HepG2 (cell line): ENCODE results near the gene DIMT1. TPM values are rescaled to one million over a fixed set of nuclear protein-coding genes. Genes with fewer than 3 reads are reported as not detected.

ENCODE experiments used
- ATAC-seq: fragments of 200-7000 bp; cut with Tn5 transposase; 3 replicates; pipeline ENCODE4 v1.9.1; 2020; ENCODE audit warnings: mild to moderate bottlenecking, moderate library complexity
- BruUV-seq: library from RNA; stranded (reverse); fragments of 400-500 nt; replicated peaks from 2 replicates; lab custom pipeline; 2021; lab: Mats Ljungman, UMichigan
- CTCF ChIA-PET: fragments of 300-600 bp; formaldehyde crosslinking; extraction: SDS; loops from one replicate; lab custom pipeline; 2021; ENCODE audit warnings: low total read pairs, inconsistent platforms, low intra/inter-chr PET ratio; lab: Yijun Ruan, JAX
- POLR2A ChIA-PET: fragments of 350-600 bp; sonication (Branson Sonifier 250); formaldehyde crosslinking; loops from one replicate; lab custom pipeline; 2020; ENCODE audit warnings: antibody characterized with exemption, inconsistent platforms; lab: Yijun Ruan, JAX
- DNase-seq: peaks from one replicate; pipeline ENCODE4 v3.0.0-alpha.2; 2015; ENCODE audit warnings: low spot score
- FAIRE-seq: peaks from 3 replicates; lab custom pipeline; 2011; peaks lifted over from hg19 to GRCh38; lab: Jason Lieb, UNC
- H2AFZ ChIP-seq: one replicate; pipeline ENCODE4 v1.6.1; 2011; ENCODE audit warnings: low read length, inconsistent platforms
- H3K27ac ChIP-seq: fragments of 300-600 bp; 3 replicates; pipeline ENCODE4 v1.8.0; 2011; ENCODE audit warnings: mixed run types, mild to moderate bottlenecking, mixed read lengths, low read length, inconsistent platforms; ENCODE audit not compliant: insufficient read depth; ENCODE audit errors: extremely low read length
- H3K27me3 ChIP-seq, 2 experiments: fragments of 200-600 bp in 1 of 2; 2 replicates in 1 of 2; 3 replicates in 1 of 2; pipeline versions ENCODE4 v1.6.0 to v1.8.0; 2011; ENCODE audit warnings: low read length in 2 of 2, mild to moderate bottlenecking in 2 of 2, moderate library complexity in 2 of 2, inconsistent platforms in 1 of 2; ENCODE audit not compliant: insufficient read depth in 2 of 2, control insufficient read depth in 1 of 2
- H3K36me3 ChIP-seq, 2 experiments: fragments of 200-600 bp in 1 of 2; replicated peaks in 1 of 2; 2 replicates in 1 of 2; 3 replicates in 1 of 2; pipeline versions ENCODE4 v1.5.1 to v1.8.0; 2011; ENCODE audit warnings: low read length in 2 of 2, inconsistent platforms in 1 of 2; ENCODE audit not compliant: insufficient read depth in 2 of 2, control insufficient read depth in 1 of 2
- H3K4me1 ChIP-seq: 2 replicates; pipeline ENCODE4 v1.5.1; 2012; ENCODE audit warnings: low read length, inconsistent platforms; ENCODE audit not compliant: insufficient read depth
- H3K4me2 ChIP-seq: 2 replicates; pipeline ENCODE4 v1.6.0; 2011; ENCODE audit warnings: low read depth, low read length, inconsistent platforms
- H3K4me3 ChIP-seq, 3 experiments: fragments of 200-600 bp in 1 of 3; sonication (generic), shearing (Covaris generic) in 1 of 3; replicated peaks in 1 of 3; 2 replicates each; pipeline ENCODE4 v1.5.1; 2011 to 2016; ENCODE audit warnings: low read length in 3 of 3, inconsistent platforms in 2 of 3, low read depth in 2 of 3, mild to moderate bottlenecking in 2 of 3, control low read depth in 1 of 3, mixed read lengths in 1 of 3; ENCODE audit not compliant: insufficient read depth in 1 of 3
- H3K79me2 ChIP-seq: one replicate; pipeline ENCODE4 v1.6.1; 2011; ENCODE audit warnings: low read length, inconsistent platforms; ENCODE audit not compliant: insufficient read depth
- H3K9ac ChIP-seq: 2 replicates; pipeline ENCODE4 v1.6.0; 2011; ENCODE audit warnings: mild to moderate bottlenecking, low read depth, low read length, inconsistent platforms; ENCODE audit not compliant: insufficient read depth
- H3K9me3 ChIP-seq: 2 replicates; pipeline ENCODE4 v1.5.1; 2012; ENCODE audit warnings: mild to moderate bottlenecking, low read length
- H4K20me1 ChIP-seq: 2 replicates; pipeline ENCODE4 v1.6.0; 2011; ENCODE audit warnings: inconsistent platforms, mild to moderate bottlenecking, low read length, moderate library complexity; ENCODE audit not compliant: insufficient read depth
- CENPT ChIP-seq: sonication (generic); formaldehyde crosslinking; IDR thresholded peaks from 2 replicates; pipeline ENCODE4 v1.8.0; 2022; ENCODE audit warnings: low read depth, mild to moderate bottlenecking, moderate library complexity, missing genetic modification reagents
- DDIT3 ChIP-seq: sonication (generic); formaldehyde crosslinking; IDR thresholded peaks from 2 replicates; pipeline ENCODE4 v1.4.0; 2020; ENCODE audit warnings: mild to moderate bottlenecking, missing genetic modification reagents
- EHMT2 ChIP-seq: fragments of 200-600 bp; sonication (generic); IDR thresholded peaks from 2 replicates; pipeline ENCODE4 v1.7.0; 2017; ENCODE audit warnings: antibody characterized with exemption, low read depth, low read length, borderline replicate concordance
- JUNB ChIP-seq: sonication (generic); formaldehyde crosslinking; IDR thresholded peaks from 2 replicates; pipeline ENCODE4 v1.8.0; 2022; ENCODE audit warnings: missing genetic modification reagents, mild to moderate bottlenecking, borderline replicate concordance
- KLF12 ChIP-seq: sonication (generic); formaldehyde crosslinking; IDR thresholded peaks from 2 replicates; pipeline ENCODE4 v1.4.0; 2020; ENCODE audit warnings: missing genetic modification reagents, borderline replicate concordance
- MEIS1 ChIP-seq: sonication (generic); formaldehyde crosslinking; IDR thresholded peaks from 2 replicates; pipeline ENCODE4 v1.9.0; 2021; ENCODE audit warnings: mild to moderate bottlenecking, missing genetic modification reagents, moderate library complexity, borderline replicate concordance
- MIER2 ChIP-seq: IDR thresholded peaks from 2 replicates; pipeline ENCODE4 v1.6.1; 2016; ENCODE audit warnings: missing biosample characterization, missing genetic modification reagents
- RCOR2 ChIP-seq: IDR thresholded peaks from 2 replicates; pipeline ENCODE4 v1.6.1; 2016; ENCODE audit warnings: missing biosample characterization, missing genetic modification reagents
- SCMH1 ChIP-seq: sonication (generic); formaldehyde crosslinking; IDR thresholded peaks from 2 replicates; pipeline ENCODE4 v1.9.0; 2021; ENCODE audit warnings: missing genetic modification reagents, mild to moderate bottlenecking, borderline replicate concordance
- SIN3A ChIP-seq: IDR thresholded peaks from 2 replicates; pipeline ENCODE4 v1.6.1; 2011; ENCODE audit warnings: low read depth, mild to moderate bottlenecking, control low read depth, low read length, borderline replicate concordance
- SMAD1 ChIP-seq: sonication (generic); formaldehyde crosslinking; IDR thresholded peaks from 2 replicates; pipeline ENCODE4 v1.4.0; 2020; ENCODE audit warnings: missing genetic modification reagents, low read depth, mild to moderate bottlenecking, borderline replicate concordance
- TFAP4 ChIP-seq: sonication (generic); IDR thresholded peaks from 2 replicates; pipeline ENCODE4 v1.6.1; 2016; ENCODE audit warnings: low read depth, borderline replicate concordance
- TFE3 ChIP-seq: IDR thresholded peaks from 2 replicates; pipeline ENCODE4 v1.6.1; 2016
- U2AF2 ChIP-seq: fragments of 200-400 bp; formaldehyde crosslinking; IDR thresholded peaks from 2 replicates; pipeline ENCODE4 v1.6.1; 2017; ENCODE audit warnings: low read depth, mild to moderate bottlenecking, low read length
- ZNF609 ChIP-seq: sonication (generic); formaldehyde crosslinking; IDR thresholded peaks from 2 replicates; pipeline ENCODE4 v1.4.0; 2020; ENCODE audit warnings: mild to moderate bottlenecking, missing genetic modification reagents, borderline replicate concordance
- ZNF678 ChIP-seq: sonication (generic); formaldehyde crosslinking; IDR thresholded peaks from 2 replicates; pipeline ENCODE4 v1.4.0; 2020; ENCODE audit warnings: mild to moderate bottlenecking, missing genetic modification reagents
- WGBS: methylation state at CpG from one replicate; pipeline ENCODE4 v1.1.6; 2017; ENCODE audit warnings: low lambda C conversion rate; 5-methylcytosine and 5-hydroxymethylcytosine counted together
- in situ Hi-C: cut with HindIII; loops from 2 replicates; pipeline ENCODE4 v1.10.0; 2017; ENCODE audit warnings: low pct_unique_long_range_greater_than_20kb; ENCODE audit not compliant: extremely low pct_ligation_motif_present
- intact Hi-C: fragments of 100-400 bp; cut with micrococcal nuclease; formaldehyde crosslinking; loops from one replicate; pipeline ENCODE4 v1.10.0; 2022; ENCODE audit not compliant: unreplicated experiment
- polyA plus RNA-seq, 8 experiments: library from polyadenylated mRNA; depleted of rRNA in 3 of 8; stranded (reverse) in 7 of 8; unstranded in 1 of 8; fragments of >200 nt; fragmentation: Illumina TruSeq in 4 of 8; extraction: Trizol in 4 of 8; gene quantifications; 2 replicates each; pipeline versions ENCODE4 v1.2.1 to v1.2.3, GENCODE V29; 2011 to 2016; ENCODE audit warnings: low read depth in 4 of 8, missing spikeins in 1 of 8, mixed read lengths in 1 of 8; ENCODE audit not compliant: insufficient read depth in 1 of 8
- total RNA-seq, 5 experiments: library from RNA; depleted of rRNA; stranded (reverse); fragments of >200 nt; fragmentation: Illumina TruSeq; extraction: Trizol; gene quantifications; 2 replicates each; pipeline ENCODE4 v1.2.3, GENCODE V29; 2016; ENCODE audit warnings: low read depth in 1 of 5

DIMT1 gene
- total and polyA plus RNA-seq, 2 of the 13 experiments (the other 11 are each of a cell fraction or from before 2014, with no cell fraction given), result 16.1 to 35.2 TPM

GRCh38 chr5:62342476-62342837 lies 61.2 kb downstream of the DIMT1 start:
- H3K79me2 ChIP-seq, result peaks cover 3% of the 10 kb centered on the region
- H2AFZ ChIP-seq, result no peak overlapping the region
- no peak for TF ChIP-seq SMAD1 (CRISPR knock-in tag)
- TF ChIP-seq RCOR2 (CRISPR knock-in tag), result no peak
- no peak for TF ChIP-seq ZNF678 (CRISPR knock-in tag)
- no peak for TF ChIP-seq DDIT3 (CRISPR knock-in tag)
- TF ChIP-seq U2AF2, result no peak
- no peak for TF ChIP-seq EHMT2
- no peak for TF ChIP-seq SCMH1 (CRISPR knock-in tag)
- no peak for TF ChIP-seq KLF12 (CRISPR knock-in tag)
- no peak for TF ChIP-seq JUNB (CRISPR knock-in tag)
- no peak for TF ChIP-seq MEIS1 (CRISPR knock-in tag)
- no peak for TF ChIP-seq TFE3 (CRISPR knock-in tag)
- TF ChIP-seq MIER2 (CRISPR knock-in tag), result no peak
- TF ChIP-seq TFAP4, result no peak
- no peak for TF ChIP-seq CENPT
- no peak for TF ChIP-seq SIN3A
- no peak for TF ChIP-seq ZNF609 (CRISPR knock-in tag)
- no peak overlapping the region for H3K27ac ChIP-seq
- 98% methylated on average over 2 of the region's 2 CpGs for WGBS
- intact Hi-C loops, result no loop called here
- H3K9me3 ChIP-seq, result no peaks in the 10 kb centered on the region
- ChIA-PET POLR2A (no interaction called here), CTCF (no interaction called here)
- H3K4me2 ChIP-seq, result no peak overlapping the region
- H3K9ac ChIP-seq, result no peak overlapping the region
- ATAC-seq, result no peak
- H3K4me1 ChIP-seq, result no peaks in the 10 kb centered on the region
- no peak overlapping the region for H3K4me3 ChIP-seq
- in situ Hi-C loops, result no loop called here
- H3K27me3 ChIP-seq, result no peaks in the 10 kb centered on the region
- no TSS peak for BruUV-seq
- no peak for DNase-seq
- FAIRE-seq, result no peak
- no peaks in the 10 kb centered on the region; a peak in 1 of 5 replicates for H3K36me3 ChIP-seq
- no peaks in the 10 kb centered on the region for H4K20me1 ChIP-seq
